Stimulated activated CD4-positive, alpha-beta T cell treated with anti-CD3 and anti-CD28 coated beads, Interleukin-4, amount 100 ng/mL, for 48 hours (primary cell): ENCODE results near the gene SUDS3.

Experiments used
- DNase-seq, 2 donors: peaks; one replicate each; pipeline ENCODE4 v3.0.0-alpha.2; 2020; ENCODE audit warnings: low read depth in 2 of 2

SUDS3 gene

DNA sequence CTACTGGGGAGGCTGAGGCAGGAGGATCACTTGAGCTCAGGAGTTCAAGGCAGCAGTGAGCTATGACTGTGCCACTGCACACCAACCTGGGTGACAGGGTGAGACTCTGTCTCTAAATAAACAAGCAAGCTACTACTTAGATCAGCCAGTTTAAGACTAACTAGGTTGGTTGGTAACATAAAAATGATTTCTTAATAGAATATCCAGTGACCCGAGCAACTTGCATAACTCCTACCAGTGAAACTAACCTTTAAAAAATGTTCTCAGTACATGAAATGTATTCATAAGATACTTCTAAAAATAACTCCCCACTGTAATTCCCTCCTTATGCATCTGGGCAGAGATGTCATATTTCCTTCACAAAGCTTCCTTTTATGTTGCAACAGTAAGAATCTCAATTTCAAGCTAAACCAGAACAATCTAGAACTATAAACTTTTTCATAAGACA is 19.5 kb upstream of the SUDS3 start:
- DNase-seq, result no peak

DNA sequence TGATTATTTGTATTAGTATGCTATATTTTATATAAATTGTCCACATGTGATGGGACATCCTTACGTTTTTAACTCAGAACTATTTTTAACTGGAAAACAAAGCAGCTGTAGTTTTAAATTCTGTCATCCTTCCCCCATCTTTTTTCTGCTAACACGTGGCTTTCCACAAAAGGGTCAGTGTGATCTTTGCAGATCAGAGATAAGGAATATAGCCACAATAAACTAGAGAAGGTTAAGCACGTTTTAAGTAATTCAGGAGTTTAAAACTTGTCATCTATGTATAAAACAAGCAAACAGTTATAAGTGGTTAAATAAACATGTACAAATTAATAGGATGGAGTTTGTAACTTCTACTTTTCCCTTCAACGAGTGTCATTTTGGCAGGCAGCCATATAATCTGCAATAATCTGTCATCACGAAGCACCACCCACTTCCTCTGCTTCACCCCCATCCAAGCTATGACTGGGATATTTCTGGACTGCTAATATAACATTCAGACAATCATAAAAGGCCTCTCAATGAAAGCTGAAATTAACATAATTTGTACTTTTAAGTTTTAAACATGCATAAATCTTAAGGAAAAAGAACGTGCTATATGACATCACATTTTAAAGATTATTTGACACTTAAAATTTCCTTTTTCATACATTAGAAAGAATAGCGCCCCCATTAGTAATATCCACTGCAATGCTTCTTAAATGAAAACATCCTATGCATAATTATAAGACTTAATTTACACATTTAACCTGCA is 18.9 kb upstream of the SUDS3 start:
- DNase-seq, result no peak

GRCh38 chr12:118358008-118358359 is 18.4 kb upstream of the SUDS3 start:
- DNase-seq, result no peak

DNA sequence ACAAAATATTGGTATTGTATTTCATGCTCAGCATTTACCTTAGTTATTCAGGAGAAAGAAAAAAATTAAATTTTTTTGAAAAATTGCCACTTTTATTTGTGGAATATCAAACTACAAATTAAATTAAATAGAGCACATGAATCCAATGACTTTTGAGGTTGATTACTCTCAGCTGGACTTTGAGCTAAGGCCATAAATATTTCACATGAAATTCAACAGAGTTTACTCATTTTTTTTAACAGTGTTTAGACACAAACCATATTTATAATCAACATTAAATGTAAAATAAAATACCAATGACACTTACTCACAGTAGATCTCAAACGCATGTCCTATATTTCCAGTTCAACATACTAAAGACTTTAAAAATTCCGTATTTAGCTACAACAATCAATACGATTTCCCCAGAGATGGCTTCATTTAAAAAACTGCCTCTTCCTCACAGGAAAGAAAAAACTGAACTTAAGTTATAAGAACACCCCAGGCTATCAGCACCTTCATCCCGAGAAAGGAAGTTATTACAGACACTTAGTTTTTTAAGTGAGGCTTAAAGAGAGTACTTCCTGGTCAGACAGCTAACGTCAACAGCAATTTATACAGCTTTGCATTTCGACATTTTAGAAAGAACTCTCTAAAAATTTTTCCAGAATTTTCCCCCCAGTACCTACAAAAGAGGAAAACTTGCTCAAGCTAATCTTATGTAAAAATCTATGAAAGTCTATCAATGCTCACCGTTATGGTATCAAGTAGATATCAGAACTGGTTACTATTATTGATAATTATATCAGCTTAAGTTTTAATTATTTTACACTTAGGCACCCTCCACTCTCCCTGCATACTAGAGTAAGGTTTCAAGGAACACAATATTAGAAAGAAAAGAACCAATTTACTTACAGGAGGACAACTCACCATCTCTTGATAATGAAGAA is 17.5 kb upstream of the SUDS3 start:
- DNase-seq, result no peak

DNA sequence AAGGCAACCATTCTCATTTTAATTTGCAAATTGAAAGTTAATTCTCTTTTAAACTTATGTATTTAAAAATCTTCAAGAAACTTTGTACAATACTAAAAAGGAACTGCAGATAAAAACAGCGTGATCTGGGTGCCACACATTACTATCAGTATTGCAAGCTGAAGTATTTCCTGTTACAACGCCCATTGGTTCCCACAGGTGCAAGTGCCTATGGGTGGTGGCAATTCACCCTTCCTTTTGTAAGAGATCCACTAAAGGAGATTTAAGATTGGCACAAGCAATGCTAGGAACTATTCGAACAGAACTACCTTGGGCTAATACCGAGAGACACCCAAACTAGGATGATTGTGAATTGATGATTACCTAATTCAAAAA is 16.8 kb upstream of the SUDS3 start:
- DNase-seq, result no peak

DNA sequence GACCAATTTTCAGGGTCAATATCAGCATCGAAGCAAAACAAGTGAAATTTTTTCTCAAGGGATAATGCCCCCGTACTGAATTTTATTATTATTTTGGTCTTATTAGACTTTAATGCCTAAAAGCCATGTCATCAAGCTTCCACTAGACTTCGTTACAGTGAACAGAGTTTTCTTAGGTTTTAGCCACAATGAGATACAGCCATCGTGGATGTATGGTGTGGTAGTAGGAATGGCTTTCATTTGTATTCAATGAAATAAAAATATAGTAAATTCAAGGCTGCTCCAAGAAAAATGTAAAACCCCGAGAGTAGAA is 15.3 kb upstream of the SUDS3 start:
- no peak for DNase-seq

DNA sequence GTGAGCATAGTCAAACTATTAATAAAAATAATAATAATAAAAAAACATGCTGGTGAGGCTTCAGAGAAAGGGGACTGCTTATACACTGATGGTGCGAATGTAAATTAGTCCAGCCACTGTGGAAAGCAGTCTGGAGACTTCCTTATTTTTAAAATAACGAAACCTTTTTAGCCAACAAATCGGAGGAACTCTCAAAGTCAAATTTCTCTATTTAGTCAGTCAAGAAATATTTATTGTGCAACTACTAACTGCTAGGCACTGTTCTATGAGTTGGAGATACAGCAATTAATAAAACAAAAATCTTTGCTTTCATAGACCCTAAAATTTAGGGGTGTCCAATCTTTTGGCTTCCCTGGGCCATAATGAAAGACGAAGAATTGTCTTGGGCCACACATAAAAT is 14.5 kb upstream of the SUDS3 start:
- no peak for DNase-seq

GRCh38 chr12:118368821-118369220 is 7.5 kb upstream of the SUDS3 start:
- no peak for DNase-seq

- DNase-seq, result no peak
Observed at GRCh38 chr12:118370601-118371000, 5.8 kb upstream of the SUDS3 start.

DNA sequence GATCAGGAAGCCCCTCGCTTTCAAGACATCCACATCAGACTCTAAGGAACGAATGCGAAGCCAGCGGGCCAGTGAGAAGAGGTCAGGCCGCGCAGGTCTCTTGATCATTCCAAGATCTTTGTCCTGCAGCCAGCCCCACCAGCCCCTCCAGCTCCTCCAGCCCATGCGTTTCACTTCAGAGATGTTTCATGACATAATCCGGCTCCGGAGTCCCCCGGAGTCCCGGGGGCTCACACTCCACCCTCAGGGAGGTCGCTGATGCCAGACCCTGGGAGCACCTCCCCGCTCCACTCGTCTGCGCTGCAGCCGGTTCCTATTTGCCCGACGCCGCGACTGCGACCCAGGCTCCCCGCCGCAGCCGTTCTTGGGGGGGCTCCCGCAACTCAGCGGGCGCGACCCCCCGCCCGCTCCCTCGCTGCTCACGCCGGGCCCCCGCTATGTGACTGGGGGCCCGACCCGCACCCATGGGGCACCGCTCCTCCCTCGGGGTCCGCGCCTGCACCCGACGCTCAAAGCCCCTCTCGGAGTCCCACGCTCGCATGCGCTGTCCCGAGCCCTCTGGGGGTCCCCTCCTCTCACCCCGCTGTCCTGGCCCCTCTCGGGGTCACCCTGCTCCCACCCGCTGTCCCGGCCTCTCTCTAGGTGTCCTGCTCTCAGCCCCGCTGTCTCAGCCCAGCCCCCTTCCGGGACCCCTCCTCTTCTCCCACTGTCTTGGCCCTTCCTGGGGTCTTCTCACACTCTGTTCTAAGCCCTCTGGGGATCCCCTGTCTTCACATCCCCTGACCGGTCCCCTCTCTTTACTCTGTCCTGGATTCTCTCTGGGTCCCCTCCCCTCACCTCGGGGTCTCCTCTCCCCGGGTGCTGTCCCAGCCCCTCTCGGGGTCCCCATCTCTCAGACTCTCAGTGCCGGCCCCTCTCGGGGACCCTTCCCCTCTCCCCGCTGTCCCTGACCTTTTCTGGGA is 4.8 kb upstream of the SUDS3 start:
- no peak for DNase-seq

DNA sequence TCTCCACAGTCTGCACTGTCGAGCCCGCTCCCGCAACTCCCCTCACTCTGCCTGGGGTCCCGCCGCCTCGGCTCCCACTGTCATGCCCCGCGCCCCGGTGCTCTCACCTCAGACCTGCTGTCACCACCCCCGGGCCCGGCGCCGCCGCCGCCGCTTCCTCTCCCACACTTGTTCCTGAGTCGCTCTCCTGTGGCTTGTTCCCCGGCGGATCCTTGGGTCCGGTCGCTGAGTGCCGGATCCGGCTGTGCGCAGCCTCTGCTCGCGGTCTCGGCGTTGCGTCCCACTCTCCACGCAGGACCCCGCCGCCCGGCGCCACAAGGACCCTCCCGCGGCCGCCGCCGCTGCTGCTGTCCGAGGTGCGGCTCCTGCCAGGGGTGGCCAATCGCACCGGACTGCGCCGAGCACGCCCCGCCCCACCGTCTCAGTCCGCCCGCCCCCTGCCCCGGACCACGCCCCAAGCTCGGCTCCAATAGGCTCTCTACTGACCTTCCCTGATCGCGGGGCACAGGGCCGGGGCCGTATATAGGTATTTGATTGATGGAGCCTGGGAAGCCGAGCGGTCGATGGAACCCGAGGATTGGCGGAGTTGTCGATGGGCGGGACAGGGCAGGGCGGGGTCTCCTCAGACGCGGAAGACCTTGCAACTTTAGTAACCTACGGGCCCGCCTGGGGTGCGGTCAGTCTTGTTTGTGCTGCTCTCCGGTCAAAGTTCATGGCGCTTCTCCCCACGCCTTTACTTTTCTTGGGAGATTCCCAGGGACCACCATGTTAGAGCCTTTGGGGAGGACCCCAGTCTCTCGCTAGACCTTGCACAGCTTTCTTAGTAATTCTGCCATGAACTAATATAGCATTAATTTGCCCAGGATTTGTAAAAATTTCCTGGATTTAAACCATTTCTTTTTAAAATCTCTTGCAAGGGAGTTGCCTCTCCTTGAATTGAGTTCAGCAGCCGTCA is 3.5 kb upstream of the SUDS3 start, which contains the start of gene TAOK3:
Gene TAOK3, minus strand, starts transcription at position 367 of the 955 bp plus-strand sequence. CDS start 117,340 bp downstream, outside the sequence.
- peak; percentile 94 to 97 for DNase-seq

- no peak for DNase-seq
Observed at GRCh38 chr12:118373616-118374015, 2.7 kb upstream of the SUDS3 start.

DNA sequence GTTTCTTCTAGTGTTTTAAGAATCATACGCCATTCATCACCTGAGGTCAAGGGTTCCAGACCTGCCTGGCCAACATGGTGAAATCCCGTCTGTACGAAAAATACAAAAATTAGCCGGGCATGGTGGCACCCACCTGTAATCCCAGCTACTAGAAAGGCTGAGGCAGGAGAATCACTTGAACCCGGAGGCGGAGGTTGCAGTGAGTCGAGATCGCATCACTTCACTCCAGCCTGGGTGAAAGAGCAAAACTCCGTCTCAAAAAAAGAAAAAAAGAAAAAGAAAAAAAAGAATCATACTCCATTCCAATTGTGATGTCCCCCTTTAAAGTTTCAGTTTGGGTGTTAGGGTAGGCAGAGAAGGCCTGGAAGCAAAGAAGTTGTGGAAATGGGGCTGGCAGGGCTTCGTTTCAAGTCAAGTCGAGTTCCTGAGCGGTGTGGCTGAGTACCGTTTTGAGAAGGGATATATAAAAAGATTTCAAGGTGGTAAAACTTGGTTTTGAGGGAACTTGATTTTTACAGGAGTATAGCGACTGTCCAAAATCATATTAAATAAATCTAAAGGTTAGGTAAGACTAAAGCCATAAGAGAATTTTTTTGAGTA is 2.1 kb upstream of the SUDS3 start:
- no peak for DNase-seq

DNA sequence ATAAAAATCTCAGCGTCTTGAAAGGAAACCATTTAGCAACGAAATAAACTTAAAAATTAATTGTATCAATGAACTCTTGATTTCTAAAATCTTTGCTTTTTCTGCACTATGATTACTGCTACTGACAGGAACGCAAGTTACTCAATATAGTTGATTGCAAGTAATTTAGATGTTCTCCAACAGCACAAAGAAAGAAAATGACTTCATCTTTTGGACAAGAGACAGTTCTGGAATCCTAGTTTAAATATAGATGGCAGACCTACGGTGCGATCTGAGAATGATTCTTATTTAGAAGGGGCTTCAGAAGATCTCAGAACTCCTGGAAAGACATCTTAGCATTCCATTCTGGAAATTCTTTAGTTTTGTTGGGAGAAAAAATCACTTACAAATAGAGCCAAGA is 1.4 kb upstream of the SUDS3 start:
- no peak for DNase-seq

DNA sequence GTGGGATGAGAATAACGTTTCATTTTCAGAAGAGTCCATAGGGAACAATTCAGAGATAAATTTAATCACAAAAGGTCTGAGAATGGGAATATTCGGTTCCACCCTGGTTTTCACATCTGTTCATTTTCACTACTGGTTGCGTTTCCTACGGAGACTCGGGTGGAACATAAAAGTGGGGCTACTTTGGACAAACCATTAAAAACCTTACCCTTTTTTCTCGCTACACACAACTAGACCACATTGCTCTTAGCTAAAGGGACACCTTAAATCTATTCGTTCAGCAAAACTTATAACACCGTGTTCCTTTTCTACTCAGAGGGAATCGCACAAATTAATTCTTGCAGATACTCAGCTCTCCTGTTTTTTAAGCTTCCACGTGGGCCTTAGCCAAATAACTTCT is 1.0 kb upstream of the SUDS3 start:
- no peak for DNase-seq

DNA sequence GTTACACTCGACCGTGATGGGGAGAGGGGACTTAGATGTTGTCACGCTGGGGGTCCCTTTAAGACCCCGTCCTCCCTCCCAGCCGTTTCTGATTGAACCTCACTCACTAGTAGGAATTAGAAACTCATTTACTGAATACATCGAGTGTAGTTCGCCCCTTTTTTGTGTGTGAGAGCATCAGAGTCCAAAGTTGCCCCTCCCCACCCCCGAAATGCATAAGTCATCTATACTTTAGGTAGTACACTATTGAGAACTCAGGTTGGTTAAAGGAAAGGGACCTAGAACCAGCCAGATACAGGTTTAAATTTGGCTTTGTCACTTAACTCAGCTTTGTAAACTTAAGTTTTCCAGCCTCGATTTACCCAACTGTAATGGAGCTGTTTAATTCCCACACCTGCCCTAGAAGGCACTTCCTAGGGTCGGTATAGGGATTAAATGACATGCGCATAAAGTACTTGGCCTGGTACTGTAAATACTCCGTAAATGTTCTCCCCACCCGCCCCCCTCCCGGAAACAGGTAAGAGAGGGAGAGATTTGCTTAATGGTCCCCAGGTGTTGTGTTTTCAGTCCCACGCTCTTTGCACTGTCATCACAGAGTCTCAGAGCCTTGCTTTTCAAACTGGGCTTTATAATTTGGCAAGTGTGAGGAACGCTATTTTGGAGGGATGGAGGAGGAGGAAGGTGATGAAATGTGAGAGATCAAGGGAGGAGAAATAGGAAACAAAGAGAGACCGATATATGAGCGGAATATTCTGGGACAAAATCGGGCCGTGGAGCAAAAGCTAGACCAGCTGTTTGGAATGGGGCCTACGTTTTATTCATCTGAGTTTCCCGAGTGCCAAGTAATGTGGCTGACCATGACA is 897 bp downstream of the SUDS3 start:
- no peak for DNase-seq

DNA sequence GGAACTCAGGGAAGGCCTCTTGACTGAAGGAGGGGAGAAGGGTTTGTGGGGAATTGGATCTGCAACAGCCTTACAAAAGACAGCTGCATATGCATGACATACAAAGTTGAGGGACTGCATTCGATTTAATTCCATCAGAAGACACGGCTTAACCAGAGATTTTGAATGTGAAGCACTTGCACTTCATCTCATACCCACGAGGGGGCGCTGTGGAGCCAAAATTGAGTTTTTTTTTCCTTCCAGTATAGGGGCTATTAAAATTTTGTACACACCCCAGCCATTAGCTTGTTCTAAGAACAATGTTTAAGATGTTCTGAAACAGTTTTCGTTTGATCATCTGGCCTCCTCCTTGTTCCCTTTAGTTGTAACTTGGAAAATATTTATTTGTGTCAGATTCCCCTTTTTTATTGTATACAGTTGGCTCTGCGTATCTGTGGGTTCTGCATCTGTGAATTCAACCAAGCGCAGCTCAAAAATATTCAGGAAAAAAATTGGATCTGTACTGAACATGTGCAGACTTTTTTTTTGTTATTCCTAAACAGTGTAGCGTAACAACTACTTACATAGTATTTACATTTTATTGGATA is 1.6 kb downstream of the SUDS3 start:
- DNase-seq, result peak; percentile 57 to 71

DNA sequence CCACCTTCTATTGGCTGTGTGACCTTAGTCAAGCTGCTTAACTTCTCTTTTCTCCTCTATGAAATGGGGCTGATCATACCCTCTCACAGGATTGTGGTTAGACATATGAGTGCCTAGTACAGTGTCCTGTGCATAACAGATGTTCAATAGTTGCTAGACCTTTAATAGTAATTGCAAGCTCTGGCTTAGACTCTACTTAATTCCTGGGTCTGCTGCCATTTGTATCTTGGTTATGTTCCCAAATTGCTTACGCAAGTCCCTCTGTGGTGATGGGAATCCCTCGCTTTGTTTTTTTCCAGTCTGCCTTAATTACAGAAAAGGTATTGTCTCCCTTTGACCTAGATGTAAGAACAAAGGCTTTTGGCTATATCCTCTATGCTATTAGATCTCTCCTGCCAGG is 15.1 kb downstream of the SUDS3 start:
- no peak for DNase-seq

DNA sequence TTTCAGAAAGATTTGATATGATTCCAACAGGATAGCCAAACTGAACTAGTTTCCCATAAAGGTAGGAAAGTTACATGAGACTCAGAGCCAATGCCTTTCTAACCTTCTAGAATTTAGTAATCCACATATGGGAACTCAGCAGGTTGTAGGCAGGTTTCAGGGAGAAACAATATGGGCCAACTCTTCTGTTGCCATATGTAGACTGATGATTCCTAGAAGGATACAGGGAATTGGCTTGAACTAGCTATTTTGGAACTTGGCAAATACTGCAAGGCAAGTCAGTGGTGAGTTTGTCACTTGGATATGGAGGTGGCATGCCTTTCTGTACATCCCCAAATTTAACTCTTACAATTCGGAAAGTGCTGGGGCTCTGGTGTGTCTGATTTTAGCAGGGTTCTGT is 15.5 kb downstream of the SUDS3 start:
- no peak for DNase-seq
